Mucosa of stomach (tissue), 1 donor: Measurements from ENCODE around the gene EPB41L2.
"Not testable (repeated sequence)": the region's sequence is repeated elsewhere in the genome, so short reads cannot be mapped to it uniquely, and the experiment has no call there.

Source experiments
- H3K27me3 ChIP-seq: one replicate; pipeline ENCODE4 v1.7.0; 2013; ENCODE audit warnings: mild to moderate bottlenecking, low read length; ENCODE audit not compliant: control insufficient read depth, insufficient read depth
- H3K36me3 ChIP-seq: one replicate; pipeline ENCODE4 v1.7.0; 2013; ENCODE audit warnings: low read length; ENCODE audit not compliant: control insufficient read depth, insufficient read depth
- H3K4me1 ChIP-seq: one replicate; pipeline ENCODE4 v1.7.0; 2013; ENCODE audit warnings: mild to moderate bottlenecking, low read length; ENCODE audit not compliant: control insufficient read depth, insufficient read depth
- H3K4me3 ChIP-seq: one replicate; pipeline ENCODE4 v1.7.0; 2013; ENCODE audit warnings: low read length
- H3K9ac ChIP-seq: one replicate; pipeline ENCODE4 v1.7.0; 2013; ENCODE audit warnings: mild to moderate bottlenecking, low read length, moderate library complexity
- H3K9me3 ChIP-seq: one replicate; pipeline ENCODE4 v1.7.0; 2013; ENCODE audit warnings: mild to moderate bottlenecking, low read length, moderate library complexity; ENCODE audit not compliant: control insufficient read depth
- donor health status: Pancreatic carcinoma.

The EPB41L2 gene

DNA sequence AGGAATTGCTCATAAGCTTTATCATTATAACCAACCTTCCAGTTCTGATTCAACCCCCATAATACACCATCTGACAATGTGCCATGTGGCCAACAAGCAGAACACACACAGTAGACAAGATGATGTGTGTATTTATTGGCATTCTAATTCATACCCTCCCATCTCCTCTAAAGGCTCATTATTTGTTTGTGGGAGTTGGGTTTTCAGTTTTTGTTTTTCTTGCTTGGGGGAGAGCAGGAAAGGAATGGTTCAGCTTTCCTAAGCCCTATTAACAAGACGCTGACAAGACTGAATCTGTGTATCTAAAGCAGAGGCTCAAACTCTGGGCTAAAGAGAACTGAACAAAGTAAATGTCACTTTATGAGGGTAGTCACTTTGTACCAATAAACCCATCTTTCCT lies 36.8 kb downstream of the EPB41L2 start:
- Histone ChIP-seq H3K36me3 (no peaks in the 10 kb centered on the region), H3K9ac (no peak overlapping the region), H3K27me3 (no peaks in the 10 kb centered on the region), H3K4me3 (no peak overlapping the region), H3K4me1 (no peaks in the 10 kb centered on the region), H3K9me3 (no peaks in the 10 kb centered on the region)

GRCh38 chr6:131024565-131024964 lies 38.5 kb downstream of the EPB41L2 start:
- Histone ChIP-seq H3K27me3 (no peaks in the 10 kb centered on the region), H3K4me3 (no peak overlapping the region), H3K9ac (no peak overlapping the region), H3K4me1 (no peaks in the 10 kb centered on the region), H3K36me3 (no peaks in the 10 kb centered on the region), H3K9me3 (no peaks in the 10 kb centered on the region)

DNA sequence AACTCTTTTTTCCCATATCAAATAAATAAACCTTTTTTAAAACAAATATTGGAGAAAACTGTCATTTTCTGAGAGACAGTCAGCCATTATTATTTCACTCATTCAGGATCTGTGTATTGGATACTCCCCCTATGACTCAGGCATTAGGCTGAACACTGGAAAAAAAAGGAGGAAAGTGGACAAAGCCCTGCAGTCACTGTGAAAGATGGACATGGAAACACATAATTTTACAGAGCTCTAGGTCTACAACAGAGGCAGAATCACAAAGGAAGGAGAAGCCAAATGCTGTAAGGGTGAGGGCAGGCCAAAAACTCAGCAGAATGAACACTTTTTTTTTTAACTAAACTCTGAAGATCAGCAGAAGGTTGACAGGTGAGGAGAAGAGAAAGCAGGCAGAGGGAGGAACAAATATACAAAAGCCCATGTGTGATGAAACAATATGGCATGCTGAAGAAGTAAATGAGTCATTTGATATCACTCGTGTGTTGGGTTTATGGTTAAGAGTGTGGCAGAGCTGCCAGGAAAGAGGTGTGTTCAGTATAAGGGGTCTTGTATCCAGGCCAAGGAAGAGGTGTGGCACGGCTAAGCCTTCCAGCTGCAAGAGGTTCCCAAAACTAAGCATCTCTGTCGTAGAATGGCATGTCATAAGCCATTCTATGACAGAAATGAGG lies 39.1 kb downstream of the EPB41L2 start:
- H3K9ac ChIP-seq: no peak overlapping the region
- no peaks in the 10 kb centered on the region for H3K27me3 ChIP-seq
- no peaks in the 10 kb centered on the region for H3K4me1 ChIP-seq
- H3K36me3 ChIP-seq: no peaks in the 10 kb centered on the region
- H3K4me3 ChIP-seq: no peak overlapping the region
- H3K9me3 ChIP-seq: no peaks in the 10 kb centered on the region

GRCh38 chr6:131022691-131023090 lies 40.4 kb downstream of the EPB41L2 start:
- Histone ChIP-seq H3K36me3 (no peaks in the 10 kb centered on the region), H3K4me3 (no peak overlapping the region), H3K9ac (no peak overlapping the region), H3K27me3 (no peaks in the 10 kb centered on the region), H3K9me3 (no peaks in the 10 kb centered on the region), H3K4me1 (no peaks in the 10 kb centered on the region)

GRCh38 chr6:131017962-131018361 lies 45.1 kb downstream of the EPB41L2 start:
- no peaks in the 10 kb centered on the region for H3K27me3 ChIP-seq
- H3K4me3 ChIP-seq: no peak overlapping the region
- no peaks in the 10 kb centered on the region for H3K4me1 ChIP-seq
- no peak overlapping the region for H3K9ac ChIP-seq
- no peaks in the 10 kb centered on the region for H3K9me3 ChIP-seq
- no peaks in the 10 kb centered on the region for H3K36me3 ChIP-seq

- Histone ChIP-seq H3K4me1 (no peaks in the 10 kb centered on the region), H3K36me3 (no peaks in the 10 kb centered on the region), H3K4me3 (no peak overlapping the region), H3K27me3 (no peaks in the 10 kb centered on the region), H3K9ac (no peak overlapping the region), H3K9me3 (no peaks in the 10 kb centered on the region)
Measured at GRCh38 chr6:131015630-131016263, 47.3 kb downstream of the EPB41L2 start.

- H3K4me1 ChIP-seq: no peaks in the 10 kb centered on the region
- H3K27me3 ChIP-seq: no peaks in the 10 kb centered on the region
- H3K9ac ChIP-seq: no peak overlapping the region
- no peaks in the 10 kb centered on the region for H3K36me3 ChIP-seq
- H3K9me3 ChIP-seq: no peaks in the 10 kb centered on the region
- no peak overlapping the region for H3K4me3 ChIP-seq
Measured at GRCh38 chr6:131015025-131015591, 47.9 kb downstream of the EPB41L2 start.

- H3K4me3 ChIP-seq: no peak overlapping the region
Measured at GRCh38 chr6:131014080-131014776, 48.8 kb downstream of the EPB41L2 start.

GRCh38 chr6:131013495-131013894 lies 49.5 kb downstream of the EPB41L2 start:
- no peaks in the 10 kb centered on the region for H3K4me1 ChIP-seq

More at GRCh38 chr6:131014080-131014776, 48.8 kb downstream of the EPB41L2 start:
- H3K9ac ChIP-seq: no peak overlapping the region
- H3K36me3 ChIP-seq: no peaks in the 10 kb centered on the region
- H3K9me3 ChIP-seq: no peaks in the 10 kb centered on the region
- no peaks in the 10 kb centered on the region for H3K4me1 ChIP-seq
- no peaks in the 10 kb centered on the region for H3K27me3 ChIP-seq

DNA sequence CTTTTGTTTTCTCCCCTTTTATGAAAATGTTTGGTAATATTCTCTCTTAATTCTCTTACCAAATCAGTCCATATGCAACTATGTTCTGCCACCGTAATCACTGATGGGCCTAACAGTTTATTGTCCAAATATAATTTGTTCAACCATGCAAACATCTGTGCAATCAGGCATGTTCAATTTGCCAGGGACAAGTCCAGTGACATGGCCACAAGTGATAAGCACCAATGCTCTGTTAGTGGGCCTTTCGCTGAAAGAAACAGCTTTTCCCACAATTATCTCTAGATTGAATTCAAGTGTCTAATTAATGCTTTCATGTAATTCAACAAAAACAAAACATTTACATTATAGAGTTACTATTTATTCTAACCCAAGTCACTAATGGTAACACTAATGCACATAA lies 53.3 kb downstream of the EPB41L2 start:
- Histone ChIP-seq H3K9me3 (no peaks in the 10 kb centered on the region), H3K27me3 (no peaks in the 10 kb centered on the region)

More at GRCh38 chr6:131013495-131013894, 49.5 kb downstream of the EPB41L2 start:
- Histone ChIP-seq H3K27me3 (no peaks in the 10 kb centered on the region), H3K36me3 (no peaks in the 10 kb centered on the region), H3K9me3 (no peaks in the 10 kb centered on the region), H3K4me3 (no peak overlapping the region), H3K9ac (no peak overlapping the region)

DNA sequence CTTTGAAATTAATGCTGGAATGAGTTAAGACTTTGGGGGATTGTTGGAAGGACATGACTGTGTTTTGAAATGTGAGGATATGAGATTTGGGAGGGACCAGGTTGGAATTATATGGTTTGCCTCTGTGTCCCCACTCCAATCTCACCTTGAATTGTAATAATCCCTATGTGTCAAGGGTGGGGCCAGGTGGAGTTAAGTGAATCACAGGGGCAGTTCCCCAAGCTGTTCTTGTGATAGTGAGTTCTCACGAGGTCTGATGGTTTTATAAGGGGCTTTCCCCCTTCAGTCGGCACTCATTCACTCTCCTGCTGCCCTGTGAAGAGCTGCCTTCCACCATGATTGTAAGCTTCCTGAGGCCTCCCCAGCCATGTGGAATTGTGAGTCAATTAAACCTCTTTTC lies 54.1 kb downstream of the EPB41L2 start:
- H3K4me1 ChIP-seq, H3K4me3 ChIP-seq, H3K9me3 ChIP-seq, H3K27me3 ChIP-seq, H3K9ac ChIP-seq, H3K36me3 ChIP-seq: not testable (repeated sequence)

More for the DNA sequence above, 53.3 kb downstream of the EPB41L2 start:
- H3K4me3 ChIP-seq: no peak overlapping the region
- H3K4me1 ChIP-seq: peaks cover 5% of the 10 kb centered on the region
- H3K9ac ChIP-seq: no peak overlapping the region
- H3K36me3 ChIP-seq: no peaks in the 10 kb centered on the region

- H3K9ac ChIP-seq, H3K27me3 ChIP-seq, H3K9me3 ChIP-seq, H3K4me3 ChIP-seq, H3K4me1 ChIP-seq, H3K36me3 ChIP-seq: not testable (repeated sequence)
Measured at GRCh38 chr6:131007964-131008363, 55.1 kb downstream of the EPB41L2 start.
